OCI-LY7 (cell line): ENCODE results near the gene MTHFS. TPM values are rescaled to one million over a fixed set of nuclear protein-coding genes. Genes with fewer than 3 reads are reported as not detected.

Source experiments
- BruUV-seq: library from RNA; stranded (reverse); fragments of 400-500 nt; replicated peaks from 2 replicates; lab custom pipeline; 2021; lab: Mats Ljungman, UMichigan
- CTCF ChIA-PET: fragments of 300-600 bp; sonication (Branson Sonifier 250); formaldehyde crosslinking; loops from one replicate; lab custom pipeline; 2022; ENCODE audit warnings: antibody characterized with exemption; ENCODE audit not compliant: unreplicated experiment; lab: Charles Lee
- POLR2A ChIA-PET: fragments of 300-600 bp; sonication (Branson Sonifier 250); formaldehyde crosslinking; loops from one replicate; lab custom pipeline; 2022; ENCODE audit warnings: antibody characterized with exemption; lab: Charles Lee
- DNase-seq: peaks from one replicate; pipeline ENCODE4 v3.0.0-alpha.2; 2015; ENCODE audit warnings: low spot score
- H2AFZ ChIP-seq: fragments of 200-600 bp; sonication (generic), shearing (Covaris generic); 2 replicates; pipeline ENCODE4 v1.6.1; 2014; ENCODE audit warnings: mild to moderate bottlenecking, antibody characterized with exemption, low read length, moderate library complexity
- H3K27ac ChIP-seq: fragments of 200-600 bp; sonication (generic); 2 replicates; pipeline ENCODE4 v1.5.1; 2014; ENCODE audit warnings: mixed run types, low read depth, mild to moderate bottlenecking, moderate library complexity, low read length, inconsistent platforms; ENCODE audit not compliant: poor library complexity, severe bottlenecking
- H3K36me3 ChIP-seq: fragments of 200-600 bp; sonication (generic); 2 replicates; pipeline ENCODE4 v1.6.1; 2014; ENCODE audit warnings: mild to moderate bottlenecking, antibody characterized with exemption, low read length, moderate library complexity, mixed read lengths; ENCODE audit not compliant: insufficient read depth
- H3K4me1 ChIP-seq: fragments of 200-600 bp; sonication (generic); 2 replicates; pipeline ENCODE4 v1.5.1; 2014; ENCODE audit warnings: mild to moderate bottlenecking, low read length; ENCODE audit not compliant: insufficient read depth, poor library complexity, severe bottlenecking
- H3K4me2 ChIP-seq: fragments of 200-600 bp; sonication (generic); 2 replicates; pipeline ENCODE4 v1.6.1; 2014; ENCODE audit warnings: mild to moderate bottlenecking, low read length
- H3K4me3 ChIP-seq: fragments of 200-600 bp; sonication (generic); 2 replicates; pipeline ENCODE4 v1.5.1; 2014; ENCODE audit warnings: mild to moderate bottlenecking, low read depth, low read length; ENCODE audit not compliant: poor library complexity, severe bottlenecking
- H3K79me2 ChIP-seq: fragments of 200-600 bp; sonication (generic); 2 replicates; pipeline ENCODE4 v1.6.1; 2016; ENCODE audit warnings: low read depth, mild to moderate bottlenecking, low read length, moderate library complexity, mixed read lengths; ENCODE audit not compliant: insufficient read depth
- H3K9me2 ChIP-seq: fragments of 200-600 bp; sonication (generic); 2 replicates; pipeline ENCODE4 v1.6.1; 2016; ENCODE audit warnings: mild to moderate bottlenecking, low read length, mixed read lengths; ENCODE audit not compliant: insufficient read depth
- H3K9me3 ChIP-seq: fragments of 200-600 bp; sonication (generic); 2 replicates; pipeline ENCODE4 v1.6.1; 2014; ENCODE audit warnings: mild to moderate bottlenecking, mixed run types, low read length, mixed read lengths
- H4K20me1 ChIP-seq: fragments of 200-600 bp; sonication (generic); 2 replicates; pipeline ENCODE4 v1.6.1; 2014; ENCODE audit warnings: mild to moderate bottlenecking, antibody characterized with exemption, low read length, moderate library complexity, mixed read lengths; ENCODE audit not compliant: insufficient read depth
- CTCF ChIP-seq: fragments of 200-600 bp; sonication (generic); conservative IDR thresholded peaks from 2 replicates; pipeline ENCODE4 v1.5.1; 2014; ENCODE audit warnings: mild to moderate bottlenecking, antibody characterized with exemption, low read length, moderate library complexity, mixed read lengths
- EZH2phosphoT487 ChIP-seq: fragments of 200-600 bp; sonication (generic); IDR thresholded peaks from 2 replicates; pipeline ENCODE4 v1.6.1; 2018; ENCODE audit warnings: low read depth, borderline replicate concordance, mild to moderate bottlenecking, mixed run types, antibody characterized with exemption, low read length, moderate library complexity, mixed read lengths
- intact Hi-C: fragments of 100-400 bp; cut with micrococcal nuclease; formaldehyde crosslinking; loops from one replicate; pipeline ENCODE4 v1.10.0; 2022; ENCODE audit not compliant: unreplicated experiment
- total RNA-seq, 2 experiments: library from RNA; depleted of rRNA in 1 of 2; stranded (reverse); fragments of >200 nt in 1 of 2; shearing (Covaris generic) in 1 of 2; gene quantifications; 2 replicates each; pipeline ENCODE4 v1.2.3, GENCODE V29; 2014 to 2022

The MTHFS gene
- total RNA-seq, 2 experiments from 2014 or later, result 12.4 to 32.3 TPM

- Histone ChIP-seq H3K9me2 (no peaks in the 10 kb centered on the region), H3K27ac (peak overlapping the region; percentile 86), H3K79me2 (peaks cover 29% of the 10 kb centered on the region), H3K4me3 (peak overlapping the region; percentile 84), H3K4me2 (peak overlapping the region; percentile 75), H3K4me1 (peaks cover 17% of the 10 kb centered on the region), H2AFZ (peak overlapping the region; percentile 88), H3K36me3 (peaks cover 31% of the 10 kb centered on the region), H4K20me1 (no peaks in the 10 kb centered on the region), H3K9me3 (peaks cover 26% of the 10 kb centered on the region)
- ChIA-PET POLR2A (interaction anchor here (1.2 kb wide), 1 partner anchor 24 kb away, joined by 4 read pairs; no protein-coding TSS in a partner anchor), CTCF (no interaction called here)
- intact Hi-C loops, result loop anchor here (5.0 kb wide), 3 partner anchors 53 to 228 kb away; partner anchors contain the start of gene FAH
- BruUV-seq, result no TSS peak
- DNase-seq, result no peak
- TF ChIP-seq EZH2phosphoT487 (no peak), CTCF (no peak)
Observed at GRCh38 chr15:79924379-79924778, 27.6 kb upstream of the MTHFS start.

GRCh38 chr15:79923515-79924169, 26.8 kb upstream of the MTHFS start:
- Histone ChIP-seq H4K20me1 (no peaks in the 10 kb centered on the region), H2AFZ (peak overlapping the region; percentile 88), H3K4me2 (peak overlapping the region; percentile 85), H3K9me3 (peaks cover 33% of the 10 kb centered on the region), H3K9me2 (no peaks in the 10 kb centered on the region), H3K27ac (peak overlapping the region; percentile 86), H3K36me3 (peaks cover 38% of the 10 kb centered on the region), H3K4me3 (peak overlapping the region; percentile 84), H3K4me1 (peaks cover 17% of the 10 kb centered on the region), H3K79me2 (peaks cover 29% of the 10 kb centered on the region)
- no TSS peak for BruUV-seq
- ChIA-PET POLR2A (interaction anchor here (0.5 to 3.8 kb wide), 13 partner anchors 9 to 148 kb away, joined by 3 to 22 read pairs (median 5); partner anchors contain the start of gene MTHFS), CTCF (interaction anchor here (0.6 kb wide), 2 partner anchors 1126 to 1230 kb away, joined by 4 read pairs; no protein-coding TSS in a partner anchor)
- intact Hi-C loops, result loop anchor here (2.0 to 5.0 kb wide), 5 partner anchors 27 to 229 kb away; partner anchors contain the start of genes FAH, MTHFS and ZFAND6
- no peak for TF ChIP-seq CTCF
- TF ChIP-seq EZH2phosphoT487, result no peak
- peak; percentile 98 for DNase-seq
